ENCODE measurements around the gene SLC16A9. TPM values are rescaled to one million over a fixed set of nuclear protein-coding genes. Genes with fewer than 3 reads are reported as not detected.
"Not testable (repeated sequence)": the region's sequence is repeated elsewhere in the genome, so short reads cannot be mapped to it uniquely, and the experiment has no call there.

Gene SLC16A9
- total RNA-seq, 1 donor from 2014 or later, result 3.8 TPM

DNA sequence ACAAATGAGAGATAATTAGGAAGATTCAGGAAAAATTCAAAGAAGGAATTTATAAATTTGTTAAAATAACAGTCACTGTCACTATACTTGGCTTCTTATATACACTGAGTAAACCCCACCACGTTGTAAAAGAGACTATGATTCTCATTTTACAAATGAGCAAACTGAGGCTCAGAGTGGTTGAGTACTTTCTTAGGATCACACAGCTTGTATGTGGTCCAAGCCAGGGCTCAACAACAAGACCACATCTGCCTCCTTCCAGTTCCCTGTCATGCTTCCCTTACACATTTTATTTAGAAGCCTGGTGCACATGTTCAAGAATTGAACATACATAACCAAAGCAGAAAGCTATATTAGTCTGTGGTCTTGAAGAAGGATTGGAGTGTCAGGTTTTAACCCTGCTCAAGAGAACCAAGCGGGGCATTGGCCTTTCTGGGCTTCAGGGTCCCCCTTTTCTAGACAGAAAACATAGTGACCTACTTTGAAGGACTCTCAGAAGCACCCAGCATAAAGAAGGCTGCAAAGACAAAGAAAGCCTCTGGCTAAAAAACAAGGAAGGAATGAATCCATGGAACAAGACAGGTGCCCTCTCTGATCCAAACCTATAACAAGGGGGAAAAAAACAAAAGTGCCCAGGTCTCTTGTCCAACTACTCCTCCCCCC is 42.8 kb upstream of the SLC16A9 start:
- DNase-seq (ENCODE audit: low spot score), result no peak
- Mint-ChIP-seq H3K27ac (ENCODE audit: unreplicated experiment) (no peak overlapping the region), H3K36me3 (ENCODE audit: low read depth, unreplicated experiment) (no peaks in the 10 kb centered on the region), H3K27me3 (ENCODE audit: unreplicated experiment) (peaks cover 1% of the 10 kb centered on the region), H3K9me3 (ENCODE audit: unreplicated experiment) (no peaks in the 10 kb centered on the region), H3K4me3 (ENCODE audit: unreplicated experiment) (no peak overlapping the region), H3K4me1 (ENCODE audit: unreplicated experiment) (no peaks in the 10 kb centered on the region)
- no peak for TF ChIP-seq CTCF (IDR thresholded peaks at IDR 0.05; ENCODE audit: unreplicated experiment)

DNA sequence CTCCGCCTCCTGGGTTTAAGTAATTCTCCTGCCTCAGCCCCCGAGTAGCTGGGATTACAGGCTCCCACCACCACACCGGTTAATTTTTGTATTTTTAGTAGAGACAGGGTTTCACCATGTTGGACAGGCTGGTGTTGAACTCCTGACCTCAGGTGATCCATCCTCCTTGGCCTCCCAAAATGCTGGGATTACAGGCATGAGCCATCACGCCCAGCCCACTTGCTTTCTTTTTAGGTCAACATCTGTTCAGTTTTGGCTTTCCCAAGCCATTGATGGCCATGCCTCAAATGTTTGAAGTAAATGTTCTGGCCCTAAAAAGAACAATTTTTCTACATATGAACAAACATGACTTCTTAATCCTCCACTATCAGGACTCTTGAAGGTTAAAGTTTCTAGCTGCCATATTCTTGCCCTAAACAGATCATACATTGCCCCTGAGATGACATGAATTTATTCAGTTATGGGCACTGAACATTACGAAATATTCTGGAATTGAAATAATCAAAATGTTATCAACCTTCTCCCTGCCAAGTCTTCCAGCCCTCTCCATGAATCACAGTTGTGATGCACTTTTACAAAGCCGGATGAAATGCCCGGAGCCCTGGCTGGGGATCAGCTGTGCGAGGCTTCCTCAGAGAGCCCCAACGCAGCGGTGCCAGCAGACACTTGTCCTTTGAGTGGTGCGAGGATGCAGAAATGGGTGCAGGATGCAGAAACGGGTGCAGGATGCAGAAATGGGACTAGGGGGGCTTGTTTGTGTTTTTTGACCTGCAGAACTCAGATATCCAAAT is 40.7 kb upstream of the SLC16A9 start:
- H3K27me3 Mint-ChIP-seq (ENCODE audit: unreplicated experiment), result peaks cover 3% of the 10 kb centered on the region
- no peaks in the 10 kb centered on the region for H3K4me1 Mint-ChIP-seq (ENCODE audit: unreplicated experiment)
- no peak for DNase-seq (ENCODE audit: low spot score)
- no peak overlapping the region for H3K27ac Mint-ChIP-seq (ENCODE audit: unreplicated experiment)
- no peaks in the 10 kb centered on the region for H3K36me3 Mint-ChIP-seq (ENCODE audit: low read depth, unreplicated experiment)
- no peak for TF ChIP-seq CTCF (IDR thresholded peaks at IDR 0.05; ENCODE audit: unreplicated experiment)
- no peaks in the 10 kb centered on the region for H3K9me3 Mint-ChIP-seq (ENCODE audit: unreplicated experiment)
- no peak overlapping the region for H3K4me3 Mint-ChIP-seq (ENCODE audit: unreplicated experiment)

DNA sequence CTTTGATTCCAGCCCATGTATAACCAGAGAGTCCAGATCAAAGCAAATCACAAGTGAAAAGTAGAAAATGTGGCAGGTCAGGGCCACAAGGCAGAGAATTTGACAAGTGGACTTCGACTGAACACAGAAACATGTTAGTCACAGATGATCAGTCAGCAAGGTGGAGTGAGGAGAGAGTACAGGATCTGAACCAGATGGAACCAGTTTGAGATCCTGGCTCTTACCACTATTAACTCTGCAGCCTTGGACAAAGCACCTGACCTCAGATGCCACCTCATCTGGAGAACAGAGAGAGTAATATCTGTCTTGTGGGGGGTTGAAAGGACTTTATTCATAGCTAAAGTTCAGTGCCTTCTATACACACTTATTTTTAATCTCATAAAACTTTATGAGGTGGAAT is 39.2 kb upstream of the SLC16A9 start:
- DNase-seq (ENCODE audit: low spot score), result no peak
- no peak for TF ChIP-seq CTCF (IDR thresholded peaks at IDR 0.05; ENCODE audit: unreplicated experiment)
- Mint-ChIP-seq H3K4me3 (ENCODE audit: unreplicated experiment) (no peak overlapping the region), H3K27ac (ENCODE audit: unreplicated experiment) (no peak overlapping the region), H3K4me1 (ENCODE audit: unreplicated experiment) (no peaks in the 10 kb centered on the region), H3K27me3 (ENCODE audit: unreplicated experiment) (peaks cover 3% of the 10 kb centered on the region), H3K9me3 (ENCODE audit: unreplicated experiment) (no peaks in the 10 kb centered on the region), H3K36me3 (ENCODE audit: low read depth, unreplicated experiment) (no peaks in the 10 kb centered on the region)

DNA sequence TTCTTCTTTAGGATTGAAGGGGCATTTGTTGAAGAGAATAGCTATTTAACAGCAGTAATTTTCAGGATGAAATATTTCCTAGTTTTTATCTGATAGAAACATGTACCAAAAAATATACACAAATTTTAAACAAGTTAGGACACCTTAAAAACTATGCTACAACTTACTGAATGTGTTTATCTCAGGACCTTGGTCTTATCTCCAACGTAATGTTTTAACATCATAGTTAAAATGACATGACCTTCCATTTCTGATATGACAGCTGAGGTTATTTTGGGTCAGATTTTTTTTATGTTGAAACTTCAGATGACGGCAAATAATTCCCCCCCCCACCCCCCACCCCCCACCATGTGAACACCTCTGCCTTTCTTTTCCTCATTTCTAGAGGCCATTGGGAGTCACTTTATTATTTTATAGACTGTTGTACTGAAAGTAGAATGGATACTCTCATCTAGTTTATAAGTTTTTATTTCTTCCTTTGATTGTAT is 35.6 kb upstream of the SLC16A9 start:
- no peaks in the 10 kb centered on the region for H3K4me1 Mint-ChIP-seq (ENCODE audit: unreplicated experiment)
- H3K36me3 Mint-ChIP-seq (ENCODE audit: low read depth, unreplicated experiment), result peaks cover 6% of the 10 kb centered on the region
- H3K27ac Mint-ChIP-seq (ENCODE audit: unreplicated experiment), result no peak overlapping the region
- no peak for TF ChIP-seq CTCF (IDR thresholded peaks at IDR 0.05; ENCODE audit: unreplicated experiment)
- H3K27me3 Mint-ChIP-seq (ENCODE audit: unreplicated experiment), result peaks cover 1% of the 10 kb centered on the region
- H3K9me3 Mint-ChIP-seq (ENCODE audit: unreplicated experiment), result no peaks in the 10 kb centered on the region
- no peak overlapping the region for H3K4me3 Mint-ChIP-seq (ENCODE audit: unreplicated experiment)
- DNase-seq (ENCODE audit: low spot score), result no peak

DNA sequence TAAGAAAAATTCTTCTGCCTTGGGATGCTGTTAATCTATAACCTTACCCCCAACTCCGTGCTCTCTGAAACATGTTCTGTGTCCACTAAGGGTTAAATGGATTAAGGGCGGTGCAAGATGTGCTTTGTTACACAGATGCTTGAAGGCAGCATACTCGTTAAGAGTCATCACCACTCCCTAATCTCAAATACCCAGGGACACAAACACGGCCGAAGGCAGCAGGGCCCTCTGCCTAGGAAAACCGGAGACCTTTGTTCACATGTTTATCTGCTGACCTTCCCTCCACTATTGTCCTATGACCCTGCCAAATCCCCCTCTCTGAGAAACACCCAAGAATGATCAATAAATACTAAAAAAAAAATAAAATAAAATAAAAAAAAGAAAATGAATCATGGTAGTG is 35.1 kb upstream of the SLC16A9 start:
- not testable (repeated sequence) for H3K9me3 Mint-ChIP-seq (ENCODE audit: unreplicated experiment); H3K27me3 Mint-ChIP-seq (ENCODE audit: unreplicated experiment); DNase-seq (ENCODE audit: low spot score); H3K27ac Mint-ChIP-seq (ENCODE audit: unreplicated experiment); H3K36me3 Mint-ChIP-seq (ENCODE audit: low read depth, unreplicated experiment); H3K4me3 Mint-ChIP-seq (ENCODE audit: unreplicated experiment); H3K4me1 Mint-ChIP-seq (ENCODE audit: unreplicated experiment)

DNA sequence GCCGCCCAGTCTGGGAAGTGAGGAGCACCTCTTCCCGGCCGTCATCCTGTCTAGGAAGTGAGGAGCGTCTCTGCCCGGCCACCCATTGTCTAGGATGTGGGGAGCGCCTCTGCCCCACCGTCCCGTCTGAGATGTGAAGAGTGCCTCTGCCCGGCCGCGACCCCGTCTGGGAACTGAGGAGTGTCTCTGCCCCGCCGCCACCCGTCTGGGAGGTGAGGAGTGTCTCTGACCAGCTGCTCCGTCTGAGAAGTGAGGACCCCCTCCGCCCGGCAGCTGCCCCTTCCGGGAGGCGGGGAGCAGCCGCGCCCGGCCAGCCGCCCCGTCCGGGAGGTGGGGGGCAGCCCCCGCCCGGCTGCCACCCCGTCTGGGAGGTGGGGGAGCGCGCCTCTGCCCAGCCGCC is 34.5 kb upstream of the SLC16A9 start:
- not testable (repeated sequence) for H3K36me3 Mint-ChIP-seq (ENCODE audit: low read depth, unreplicated experiment); H3K27me3 Mint-ChIP-seq (ENCODE audit: unreplicated experiment); DNase-seq (ENCODE audit: low spot score); H3K9me3 Mint-ChIP-seq (ENCODE audit: unreplicated experiment); H3K4me1 Mint-ChIP-seq (ENCODE audit: unreplicated experiment); H3K27ac Mint-ChIP-seq (ENCODE audit: unreplicated experiment); H3K4me3 Mint-ChIP-seq (ENCODE audit: unreplicated experiment)

Measured in endothelial cell (in vitro differentiated cells).